ENCODE data around the gene NCBP3.

NCBP3 gene

GRCh38 chr17:3813171-3813570, 32.9 kb downstream of the NCBP3 start:
- H3K27me3 ChIP-seq (ENCODE audit: control insufficient read depth in 3 of 3, insufficient read depth in 3 of 3, low read depth in 1 of 3, low read length in 3 of 3), result no peaks in the 10 kb centered on the region
- no peaks in the 10 kb centered on the region for H3K4me1 ChIP-seq (ENCODE audit: control insufficient read depth in 2 of 2, insufficient read depth in 1 of 2, low read depth in 1 of 2, low read length in 2 of 2)
- H3K4me3 ChIP-seq (ENCODE audit: low read length in 2 of 2), result no peak overlapping the region
- no CpG with 5 or more reads among the region's 15 CpGs for WGBS, 2 donors (ENCODE audit: extremely low coverage in 2 of 2, insufficient read length in 2 of 2, insufficient replicate concordance in 1 of 2)
- no peak overlapping the region for H2BK15ac ChIP-seq (ENCODE audit: low read length)
- no peak overlapping the region for H3K23ac ChIP-seq (ENCODE audit: low read depth, low read length, poor library complexity)
- no peak overlapping the region for H3K27ac ChIP-seq (replicated peaks; ENCODE audit: low read length)
- no peak overlapping the region for H3K18ac ChIP-seq (ENCODE audit: low read length)
- H3K4ac ChIP-seq (ENCODE audit: low read length), result no peak overlapping the region
- H3K79me1 ChIP-seq (ENCODE audit: low read depth, low read length), result no peaks in the 10 kb centered on the region
- H2AK5ac ChIP-seq (ENCODE audit: low read depth, low read length), result no peak overlapping the region
- H2BK12ac ChIP-seq (ENCODE audit: low read length), result no peak overlapping the region
- no peak overlapping the region for H2BK5ac ChIP-seq (ENCODE audit: low read length)
- H3K14ac ChIP-seq (ENCODE audit: low read length), result no peak overlapping the region
- no peak overlapping the region for H2AFZ ChIP-seq (ENCODE audit: low read length)
- DNase-seq (ENCODE audit: low spot score), result no peak
- H3K4me2 ChIP-seq (ENCODE audit: insufficient read depth, low read length, poor library complexity, severe bottlenecking), result no peak overlapping the region
- no peaks in the 10 kb centered on the region for H3K9me3 ChIP-seq (replicated peaks in 1 of 2; ENCODE audit: control insufficient read depth in 2 of 2, insufficient read depth in 1 of 2, low read depth in 1 of 2, low read length in 2 of 2)
- H4K8ac ChIP-seq (ENCODE audit: low read depth, low read length), result no peak overlapping the region
- no peak overlapping the region for H3K9ac ChIP-seq (ENCODE audit: low read depth, low read length, poor library complexity)
- no peak overlapping the region for H2BK120ac ChIP-seq (ENCODE audit: low read depth, low read length)
- no peak overlapping the region for H4K91ac ChIP-seq (ENCODE audit: low read depth, low read length, poor library complexity)
- H3K36me3 ChIP-seq (replicated peaks in 1 of 2; ENCODE audit: control insufficient read depth in 2 of 2, insufficient read depth in 2 of 2, low read length in 2 of 2), result peaks cover 41 to 99% of the 10 kb centered on the region in 2 donors

- Histone ChIP-seq H3K18ac (ENCODE audit: low read length) (no peak overlapping the region), H4K8ac (ENCODE audit: low read depth, low read length) (no peak overlapping the region), H3K4me3 (ENCODE audit: low read length in 2 of 2) (no peak overlapping the region), H2BK5ac (ENCODE audit: low read length) (no peak overlapping the region), H3K36me3 (replicated peaks in 1 of 2; ENCODE audit: control insufficient read depth in 2 of 2, insufficient read depth in 2 of 2, low read length in 2 of 2) (peaks cover 42 to 99% of the 10 kb centered on the region in 2 donors), H3K9ac (ENCODE audit: low read depth, low read length, poor library complexity) (no peak overlapping the region), H3K4me2 (ENCODE audit: insufficient read depth, low read length, poor library complexity, severe bottlenecking) (no peak overlapping the region), H3K9me3 (replicated peaks in 1 of 2; ENCODE audit: control insufficient read depth in 2 of 2, insufficient read depth in 1 of 2, low read depth in 1 of 2, low read length in 2 of 2) (no peaks in the 10 kb centered on the region), H3K27ac (replicated peaks; ENCODE audit: low read length) (no peak overlapping the region), H2BK12ac (ENCODE audit: low read length) (no peak overlapping the region), H3K4me1 (ENCODE audit: control insufficient read depth in 2 of 2, insufficient read depth in 1 of 2, low read depth in 1 of 2, low read length in 2 of 2) (no peaks in the 10 kb centered on the region), H2AFZ (ENCODE audit: low read length) (no peak overlapping the region), H3K14ac (ENCODE audit: low read length) (no peak overlapping the region), H3K79me1 (ENCODE audit: low read depth, low read length) (no peaks in the 10 kb centered on the region), H3K23ac (ENCODE audit: low read depth, low read length, poor library complexity) (no peak overlapping the region), H3K4ac (ENCODE audit: low read length) (no peak overlapping the region), H2BK120ac (ENCODE audit: low read depth, low read length) (no peak overlapping the region), H3K27me3 (ENCODE audit: control insufficient read depth in 3 of 3, insufficient read depth in 3 of 3, low read depth in 1 of 3, low read length in 3 of 3) (no peaks in the 10 kb centered on the region), H2BK15ac (ENCODE audit: low read length) (no peak overlapping the region), H2AK5ac (ENCODE audit: low read depth, low read length) (no peak overlapping the region), H4K91ac (ENCODE audit: low read depth, low read length, poor library complexity) (no peak overlapping the region)
- DNase-seq (ENCODE audit: low spot score), result no peak
- no CpG with 5 or more reads among the region's 12 CpGs for WGBS, 2 donors (ENCODE audit: extremely low coverage in 2 of 2, insufficient read length in 2 of 2, insufficient replicate concordance in 1 of 2)
These were observed 33.3 kb downstream of the NCBP3 start for GRCh38 chr17:3812771-3813170.

- peaks cover 45 to 100% of the 10 kb centered on the region in 2 donors for H3K36me3 ChIP-seq (replicated peaks in 1 of 2; ENCODE audit: control insufficient read depth in 2 of 2, insufficient read depth in 2 of 2, low read length in 2 of 2)
These were observed 33.8 kb downstream of the NCBP3 start for GRCh38 chr17:3812284-3812683.

GRCh38 chr17:3810019-3810418, 36.0 kb downstream of the NCBP3 start:
- no peak overlapping the region for H2BK12ac ChIP-seq (ENCODE audit: low read length)
- no peak overlapping the region for H2BK5ac ChIP-seq (ENCODE audit: low read length)
- no peak overlapping the region for H3K18ac ChIP-seq (ENCODE audit: low read length)
- H3K27me3 ChIP-seq (ENCODE audit: control insufficient read depth in 3 of 3, insufficient read depth in 3 of 3, low read depth in 1 of 3, low read length in 3 of 3), result no peaks in the 10 kb centered on the region
- no peaks in the 10 kb centered on the region for H3K4me1 ChIP-seq (ENCODE audit: control insufficient read depth in 2 of 2, insufficient read depth in 1 of 2, low read depth in 1 of 2, low read length in 2 of 2)
- H3K9me3 ChIP-seq (replicated peaks in 1 of 2; ENCODE audit: control insufficient read depth in 2 of 2, insufficient read depth in 1 of 2, low read depth in 1 of 2, low read length in 2 of 2), result no peaks in the 10 kb centered on the region
- H3K23ac ChIP-seq (ENCODE audit: low read depth, low read length, poor library complexity), result no peak overlapping the region
- no peak overlapping the region for H2AK5ac ChIP-seq (ENCODE audit: low read depth, low read length)
- H3K9ac ChIP-seq (ENCODE audit: low read depth, low read length, poor library complexity), result no peak overlapping the region
- no peak overlapping the region for H4K8ac ChIP-seq (ENCODE audit: low read depth, low read length)
- no peak overlapping the region for H2BK120ac ChIP-seq (ENCODE audit: low read depth, low read length)
- no peak overlapping the region for H3K27ac ChIP-seq (replicated peaks; ENCODE audit: low read length)
- DNase-seq (ENCODE audit: low spot score), result no peak
- peaks cover 38 to 96% of the 10 kb centered on the region in 2 donors for H3K36me3 ChIP-seq (replicated peaks in 1 of 2; ENCODE audit: control insufficient read depth in 2 of 2, insufficient read depth in 2 of 2, low read length in 2 of 2)
- H3K4ac ChIP-seq (ENCODE audit: low read length), result no peak overlapping the region
- H3K14ac ChIP-seq (ENCODE audit: low read length), result no peak overlapping the region
- no peak overlapping the region for H2BK15ac ChIP-seq (ENCODE audit: low read length)
- no peak overlapping the region for H2AFZ ChIP-seq (ENCODE audit: low read length)
- no peak overlapping the region for H4K91ac ChIP-seq (ENCODE audit: low read depth, low read length, poor library complexity)
- no CpG with 5 or more reads among the region's 4 CpGs for WGBS, 2 donors (ENCODE audit: extremely low coverage in 2 of 2, insufficient read length in 2 of 2, insufficient replicate concordance in 1 of 2)
- H3K4me3 ChIP-seq (ENCODE audit: low read length in 2 of 2), result no peak overlapping the region
- no peak overlapping the region for H3K4me2 ChIP-seq (ENCODE audit: insufficient read depth, low read length, poor library complexity, severe bottlenecking)
- H3K79me1 ChIP-seq (ENCODE audit: low read depth, low read length), result no peaks in the 10 kb centered on the region

More at GRCh38 chr17:3812284-3812683, 33.8 kb downstream of the NCBP3 start:
- Histone ChIP-seq H2BK12ac (ENCODE audit: low read length) (no peak overlapping the region), H3K18ac (ENCODE audit: low read length) (no peak overlapping the region), H3K79me1 (ENCODE audit: low read depth, low read length) (no peaks in the 10 kb centered on the region), H3K23ac (ENCODE audit: low read depth, low read length, poor library complexity) (no peak overlapping the region), H2BK120ac (ENCODE audit: low read depth, low read length) (no peak overlapping the region), H3K27me3 (ENCODE audit: control insufficient read depth in 3 of 3, insufficient read depth in 3 of 3, low read depth in 1 of 3, low read length in 3 of 3) (no peaks in the 10 kb centered on the region), H2AK5ac (ENCODE audit: low read depth, low read length) (no peak overlapping the region), H3K9me3 (replicated peaks in 1 of 2; ENCODE audit: control insufficient read depth in 2 of 2, insufficient read depth in 1 of 2, low read depth in 1 of 2, low read length in 2 of 2) (no peaks in the 10 kb centered on the region), H3K4me1 (ENCODE audit: control insufficient read depth in 2 of 2, insufficient read depth in 1 of 2, low read depth in 1 of 2, low read length in 2 of 2) (no peaks in the 10 kb centered on the region), H3K4ac (ENCODE audit: low read length) (no peak overlapping the region), H4K91ac (ENCODE audit: low read depth, low read length, poor library complexity) (no peak overlapping the region), H3K27ac (replicated peaks; ENCODE audit: low read length) (no peak overlapping the region), H2AFZ (ENCODE audit: low read length) (no peak overlapping the region), H2BK15ac (ENCODE audit: low read length) (no peak overlapping the region), H4K8ac (ENCODE audit: low read depth, low read length) (no peak overlapping the region), H3K14ac (ENCODE audit: low read length) (no peak overlapping the region), H3K4me2 (ENCODE audit: insufficient read depth, low read length, poor library complexity, severe bottlenecking) (no peak overlapping the region), H2BK5ac (ENCODE audit: low read length) (no peak overlapping the region), H3K4me3 (ENCODE audit: low read length in 2 of 2) (no peak overlapping the region), H3K9ac (ENCODE audit: low read depth, low read length, poor library complexity) (no peak overlapping the region)
- DNase-seq (ENCODE audit: low spot score), result no peak
- no CpG with 5 or more reads among the region's 10 CpGs for WGBS, 2 donors (ENCODE audit: extremely low coverage in 2 of 2, insufficient read length in 2 of 2, insufficient replicate concordance in 1 of 2)
